ENCODE results near the gene CHD3. TPM values are rescaled to one million over a fixed set of nuclear protein-coding genes. Genes with fewer than 3 reads are reported as not detected.

CHD3 gene
- total RNA-seq, 1 experiment from 2014 or later: 84.6 TPM

DNA sequence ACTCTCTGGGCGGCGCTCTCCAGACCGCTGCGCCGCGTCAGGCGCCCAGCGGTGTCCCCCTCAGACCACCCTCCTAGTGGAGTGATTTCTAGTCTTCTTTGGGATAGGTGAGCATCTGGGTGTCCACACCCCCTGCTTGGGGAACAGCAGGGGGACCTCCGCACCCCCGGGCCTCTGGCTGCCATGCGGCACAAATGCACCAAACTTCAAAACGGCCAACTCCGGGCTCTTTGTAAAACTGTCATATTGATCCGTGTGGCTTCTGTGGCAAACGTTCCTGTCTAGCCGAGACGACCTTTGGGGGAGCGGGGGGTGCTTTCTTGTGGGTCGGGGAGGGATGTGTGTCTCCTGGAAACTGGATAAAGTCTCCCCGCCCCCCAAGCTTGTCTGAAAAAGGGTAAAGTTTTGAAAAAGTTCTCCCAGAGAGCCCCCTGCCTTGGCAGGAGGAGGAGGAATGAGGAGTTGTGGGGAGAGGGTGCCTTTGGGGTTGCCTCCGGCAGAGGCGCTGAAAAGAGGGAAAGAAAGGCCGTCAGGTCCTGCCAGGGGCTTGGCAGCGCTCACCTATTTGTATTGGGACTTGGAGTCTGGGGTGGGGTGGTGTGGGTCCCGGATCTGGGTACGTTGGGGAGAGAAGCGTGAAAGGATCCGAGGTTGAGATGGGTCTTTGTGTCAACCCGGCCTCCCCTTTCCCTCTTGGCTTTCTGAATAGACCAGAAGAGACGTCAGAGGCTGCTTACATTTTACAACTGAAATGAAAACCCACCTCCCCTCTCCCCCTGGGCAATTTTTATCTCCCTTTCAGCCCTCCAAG is 2.2 kb upstream of the CHD3 start:
- H3K4me3 ChIP-seq (ENCODE audit: low read depth in 2 of 2, low read length in 2 of 2): peak overlapping the region; percentile 63 to 77
- H3K36me3 ChIP-seq (ENCODE audit: control insufficient read depth, insufficient read depth, low read length): no peaks in the 10 kb centered on the region; the same call in 1 of the 2 replicates
- TF ChIP-seq TCF7L2 (IDR thresholded peaks at IDR 0.05; ENCODE audit: low read depth, low read length) (no peak), SIN3A (IDR thresholded peaks at IDR 0.05; ENCODE audit: borderline replicate concordance, insufficient read depth, low read depth, low read length) (no peak), CTCF (IDR thresholded peaks at IDR 0.05) (no peak; the same call in 1 of the 2 replicates), REST (IDR thresholded peaks at IDR 0.05; ENCODE audit: insufficient read depth in 1 of 2, low read depth in 2 of 2, low read length in 1 of 2) (no peak), POLR2AphosphoS5 (IDR thresholded peaks at IDR 0.05; ENCODE audit: low read depth, low read length) (no peak)
- in situ Hi-C loops (cut with HindIII; ENCODE audit: low pct_unique_long_range_greater_than_20kb, low sequenced_read_pairs) (no loop called here), intact Hi-C loops (cut with micrococcal nuclease; ENCODE audit: unreplicated experiment) (no loop called here)
- no peaks in the 10 kb centered on the region for H3K27me3 ChIP-seq (ENCODE audit: control insufficient read depth, insufficient read depth, low read length)
- no peaks in the 10 kb centered on the region for H3K9me3 ChIP-seq (ENCODE audit: control insufficient read depth, insufficient read depth, low read depth, low read length)
- DNase-seq (ENCODE audit: low read depth, low spot score) (no peak), ATAC-seq (peak; percentile 12; the same call in 1 of the 2 replicates)
- ChIA-PET POLR2A (no interaction called here), CTCF (interaction anchor here (0.6 kb wide), 1 partner anchor 24 kb away, joined by 9 read pairs; no protein-coding TSS in a partner anchor)
- H3K4me1 ChIP-seq (ENCODE audit: control insufficient read depth, insufficient read depth, low read length): peaks cover 34% of the 10 kb centered on the region
- peak overlapping the region; percentile 96 for H3K27ac ChIP-seq (ENCODE audit: low read length)
- no TSS peak for BruUV-seq (replicated peaks)

- peak overlapping the region; percentile 96 for H3K27ac ChIP-seq (ENCODE audit: low read length)
- H3K36me3 ChIP-seq (ENCODE audit: control insufficient read depth, insufficient read depth, low read length): no peaks in the 10 kb centered on the region; the same call in 1 of the 2 replicates
- ChIA-PET POLR2A (no interaction called here), CTCF (no interaction called here)
- in situ Hi-C loops (cut with HindIII; ENCODE audit: low pct_unique_long_range_greater_than_20kb, low sequenced_read_pairs): no loop called here
- no peak for DNase-seq (ENCODE audit: low read depth, low spot score)
- BruUV-seq (replicated peaks): TSS peak; percentile 80
- intact Hi-C loops (cut with micrococcal nuclease; ENCODE audit: unreplicated experiment): no loop called here
- no peak for TF ChIP-seq TCF7L2 (IDR thresholded peaks at IDR 0.05; ENCODE audit: low read depth, low read length)
- TF ChIP-seq CTCF (IDR thresholded peaks at IDR 0.05): no peak
- TF ChIP-seq REST (IDR thresholded peaks at IDR 0.05; ENCODE audit: insufficient read depth in 1 of 2, low read depth in 2 of 2, low read length in 1 of 2): no peak
- no peak for TF ChIP-seq POLR2AphosphoS5 (IDR thresholded peaks at IDR 0.05; ENCODE audit: low read depth, low read length)
- TF ChIP-seq SIN3A (IDR thresholded peaks at IDR 0.05; ENCODE audit: borderline replicate concordance, insufficient read depth, low read depth, low read length): no peak
- peak; percentile 9 for ATAC-seq
- no peaks in the 10 kb centered on the region for H3K27me3 ChIP-seq (ENCODE audit: control insufficient read depth, insufficient read depth, low read length)
- H3K4me1 ChIP-seq (ENCODE audit: control insufficient read depth, insufficient read depth, low read length): peaks cover 34% of the 10 kb centered on the region
- peak overlapping the region; percentile 63 to 77 for H3K4me3 ChIP-seq (ENCODE audit: low read depth in 2 of 2, low read length in 2 of 2)
- H3K9me3 ChIP-seq (ENCODE audit: control insufficient read depth, insufficient read depth, low read depth, low read length): no peaks in the 10 kb centered on the region
Measured at GRCh38 chr17:7887038-7887481, 1.5 kb upstream of the CHD3 start.
